ENCODE measurements around the gene EHMT1. TPM values are rescaled to one million over a fixed set of nuclear protein-coding genes. Genes with fewer than 3 reads are reported as not detected.

The EHMT1 gene
- total and polyA plus RNA-seq, 2 of the 13 experiments (the other 11 are each of a cell fraction or from before 2014, with no cell fraction given), result 23.0 to 27.1 TPM

GRCh38 chr9:137789295-137789895 is 170.6 kb downstream of the EHMT1 start (continued):
- peak; percentile 69 for TF ChIP-seq POGK (CRISPR knock-in tag; conservative IDR thresholded peaks at IDR 0.05)
- TF ChIP-seq RAD21 (CRISPR knock-in tag; IDR thresholded peaks at IDR 0.05), result 0 out of 2 replicates have a peak, but pooled peaks have one; percentile 11
- TF ChIP-seq JUN (CRISPR knock-in tag; IDR thresholded peaks at IDR 0.05), result no peak
- TF ChIP-seq TRIM24 (CRISPR knock-in tag; IDR thresholded peaks at IDR 0.05), result peak; percentile 93
- TF ChIP-seq ZSCAN5A (CRISPR knock-in tag; IDR thresholded peaks at IDR 0.05; ENCODE audit: borderline replicate concordance), result peak; percentile 58; the same call in 1 of the 2 replicates
- peak; percentile 76 for TF ChIP-seq SAP130 (CRISPR knock-in tag; IDR thresholded peaks at IDR 0.05; ENCODE audit: low read depth)
- TF ChIP-seq ZNF547 (CRISPR knock-in tag; IDR thresholded peaks at IDR 0.05), result no peak
- TF ChIP-seq SOX13 (IDR thresholded peaks at IDR 0.05), result peak; percentile 72
- peak in 1 of 2 experiments; percentile 92; a peak in 2 of 4 replicates for TF ChIP-seq SOX13 (CRISPR knock-in tag; conservative IDR thresholded peaks at IDR 0.05 in 1 of 2, IDR thresholded peaks at IDR 0.05 in 1 of 2)
- TF ChIP-seq KMT2B (CRISPR knock-in tag; IDR thresholded peaks at IDR 0.05), result no peak
- peak; percentile 40; the same call in 1 of the 2 replicates for TF ChIP-seq RFXAP (CRISPR knock-in tag; IDR thresholded peaks at IDR 0.05; ENCODE audit: borderline replicate concordance)
- TF ChIP-seq ZNF251 (CRISPR knock-in tag; IDR thresholded peaks at IDR 0.05), result no peak
- peak; percentile 43; the same call in 1 of the 2 replicates for TF ChIP-seq ZNF878 (CRISPR knock-in tag; IDR thresholded peaks at IDR 0.05)
- no peak for TF ChIP-seq CHD4 (IDR thresholded peaks at IDR 0.05; ENCODE audit: borderline replicate concordance, low read length)
- no peak for TF ChIP-seq KDM5A (IDR thresholded peaks at IDR 0.05; ENCODE audit: borderline replicate concordance, low read length)
- TF ChIP-seq U2AF2 (IDR thresholded peaks at IDR 0.05; ENCODE audit: low read depth, low read length), result no peak
- peak; percentile 63; the same call in 1 of the 2 replicates for TF ChIP-seq THRA (CRISPR knock-in tag; IDR thresholded peaks at IDR 0.05; ENCODE audit: borderline replicate concordance)
- no peak for TF ChIP-seq RBFOX2 (IDR thresholded peaks at IDR 0.05; ENCODE audit: low read depth, low read length)
- no peak for TF ChIP-seq E2F1 (CRISPR knock-in tag; IDR thresholded peaks at IDR 0.05)
- no peak for TF ChIP-seq BORCS8-MEF2B (CRISPR knock-in tag; IDR thresholded peaks at IDR 0.05)
- no peak for TF ChIP-seq ZNF512 (CRISPR knock-in tag; IDR thresholded peaks at IDR 0.05)

Data from HepG2 (cell line).